GM19372 (cell line): ENCODE data around the gene DSE.
A peak's percentile ranks its signal among the peaks of the same experiment; 100 is the strongest.

ENCODE experiments used
- ATAC-seq: cut with Tn5 transposase; IDR thresholded peaks from one replicate; pipeline ENCODE4 v1.9.1; 2021; ENCODE audit warnings: mild to moderate bottlenecking, low read depth, moderate library complexity; ENCODE audit not compliant: unreplicated experiment

Gene DSE

DNA sequence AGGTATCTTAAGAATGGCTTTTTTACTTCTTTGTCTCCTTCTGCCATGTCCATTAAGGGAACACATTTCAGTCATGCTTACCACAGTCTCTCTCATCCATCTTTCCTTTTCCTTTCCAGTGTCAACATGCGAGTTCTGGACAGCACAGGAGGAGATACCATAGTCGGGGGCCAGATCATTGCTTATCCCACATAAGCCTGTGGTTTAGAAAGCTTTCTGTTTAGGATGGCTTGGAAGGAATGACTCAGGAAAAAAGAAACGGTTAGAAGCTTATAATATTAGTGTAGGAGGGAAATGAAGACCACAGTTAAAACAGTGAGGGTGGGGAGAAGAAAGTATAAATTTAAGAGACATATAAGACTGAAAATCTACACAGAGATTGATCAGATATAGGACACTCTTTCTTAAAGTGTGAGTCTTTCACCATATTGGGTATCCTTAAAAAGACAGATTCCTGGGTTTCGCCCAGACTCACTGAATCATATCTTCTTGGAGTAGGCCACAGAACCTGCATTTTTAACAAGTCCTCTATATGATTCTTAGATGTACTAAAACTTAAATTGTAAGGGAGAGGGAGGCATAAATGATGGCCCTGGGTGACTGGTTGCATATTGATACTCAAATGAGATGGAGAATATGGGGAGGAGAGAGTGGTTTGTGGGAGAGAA, 36.1 kb downstream of the DSE start:
- no peak for ATAC-seq

DNA sequence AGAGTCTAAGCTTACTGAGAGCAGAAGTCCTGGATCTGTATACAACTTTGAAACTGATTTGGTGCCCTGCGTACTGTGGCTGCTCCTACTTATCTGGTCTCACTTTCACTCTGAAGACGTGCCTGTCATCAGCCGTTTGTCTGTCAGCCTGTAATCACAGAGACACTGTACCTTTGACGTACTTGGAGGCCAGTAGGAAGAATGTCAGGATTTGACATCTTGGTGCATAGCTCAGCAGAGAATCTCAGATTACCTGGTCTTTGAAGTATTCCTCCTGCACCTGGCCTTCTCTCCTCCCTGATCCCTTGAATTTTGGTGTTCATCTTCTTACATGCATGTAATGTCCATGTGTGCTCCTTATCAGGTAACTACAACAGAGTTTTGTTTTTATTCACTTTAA, 37.7 kb downstream of the DSE start:
- ATAC-seq = no peak

DNA sequence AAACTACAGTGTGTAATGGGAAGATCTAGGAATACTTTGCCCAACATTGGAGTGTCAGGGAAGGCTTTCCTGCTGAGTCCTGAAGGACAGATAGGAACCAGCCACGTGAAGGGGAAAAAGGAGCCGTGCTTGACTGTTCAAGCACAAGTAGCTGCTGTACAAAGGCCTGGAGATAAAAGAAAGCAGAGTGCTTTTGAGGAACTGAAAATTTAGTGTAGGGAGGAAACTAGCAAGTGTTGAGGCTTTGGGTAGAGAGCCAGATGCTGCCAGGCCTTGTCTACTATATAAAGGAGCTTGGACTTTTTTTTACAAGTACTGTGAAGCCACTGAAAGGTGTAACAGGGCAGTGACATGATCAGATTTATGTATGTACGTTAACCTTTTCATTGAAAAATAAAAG, 39.0 kb downstream of the DSE start:
- peak; percentile 85 for ATAC-seq

DNA sequence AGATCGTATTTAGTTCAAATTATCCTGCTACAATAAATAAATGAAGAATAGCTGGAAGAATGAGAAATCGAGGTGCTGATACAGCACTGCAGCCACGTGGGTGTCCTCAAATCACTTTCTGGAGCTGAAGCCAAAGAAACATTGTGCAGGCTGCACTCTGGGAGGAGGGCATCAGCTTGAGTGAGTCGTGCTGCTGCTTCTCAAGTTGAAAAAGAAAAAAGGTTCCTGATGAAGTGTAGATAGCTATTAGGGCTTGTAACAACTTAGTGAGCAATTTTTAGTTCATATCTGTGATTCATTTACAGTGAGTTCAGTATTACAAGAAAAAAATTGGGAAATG, 40.5 kb downstream of the DSE start:
- no peak for ATAC-seq

DNA sequence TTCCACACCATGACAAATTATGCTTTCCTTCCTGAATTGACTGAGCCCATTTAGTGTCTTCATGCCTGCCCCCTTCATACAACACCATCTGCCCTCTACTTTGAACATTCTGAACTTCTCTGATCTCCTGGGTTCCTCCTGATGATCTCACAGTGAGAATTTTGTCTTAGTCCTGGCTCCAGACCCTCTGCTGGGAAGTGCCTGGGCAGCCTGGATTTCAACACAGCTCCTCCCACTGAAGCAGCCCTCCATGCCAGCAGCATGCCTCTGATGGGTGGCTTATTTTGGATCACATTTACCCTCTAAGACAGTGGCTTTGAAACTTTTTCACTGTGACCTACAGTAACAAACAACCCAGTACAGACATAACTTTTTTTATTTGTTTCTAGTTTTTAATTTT, 41.5 kb downstream of the DSE start:
- ATAC-seq = no peak

DNA sequence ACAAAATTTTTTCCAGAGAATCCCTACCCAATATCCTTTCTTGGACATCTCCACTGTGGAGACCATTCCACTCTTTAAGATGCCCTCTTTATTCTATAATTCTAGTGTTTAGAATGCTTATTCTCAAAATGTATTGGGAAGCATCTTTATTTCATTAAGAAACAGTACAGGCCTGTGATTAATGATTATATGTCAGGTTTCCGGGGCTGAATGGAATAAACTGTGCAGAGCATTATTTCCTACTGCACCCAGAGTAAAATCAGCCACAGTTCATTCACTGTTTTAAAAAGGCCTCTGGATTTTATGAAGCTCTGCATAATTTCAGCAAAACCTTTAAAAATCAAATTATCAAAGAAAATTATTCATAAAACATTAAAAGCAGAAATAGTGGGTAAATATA, 42.6 kb downstream of the DSE start:
- ATAC-seq = no peak

DNA sequence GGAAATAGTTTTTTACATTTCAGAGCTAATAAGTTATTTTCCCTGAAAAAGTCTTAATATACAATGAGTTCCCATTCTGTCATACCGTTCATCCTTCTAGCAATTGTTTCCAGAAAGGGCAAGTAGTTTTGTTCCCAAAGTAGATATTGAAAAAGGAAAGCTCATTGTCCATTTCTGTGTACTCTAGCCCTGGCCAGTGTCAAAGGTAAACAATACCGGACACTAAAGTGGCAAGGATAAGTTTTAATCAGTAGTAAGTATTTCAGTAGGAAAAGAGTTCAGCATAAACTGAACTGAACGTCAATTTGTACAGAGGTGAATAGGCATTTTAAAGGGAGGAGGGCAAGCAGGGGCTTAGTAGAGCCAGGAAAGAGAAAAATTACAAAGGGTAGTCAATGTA, 46.9 kb downstream of the DSE start:
- no peak for ATAC-seq

DNA sequence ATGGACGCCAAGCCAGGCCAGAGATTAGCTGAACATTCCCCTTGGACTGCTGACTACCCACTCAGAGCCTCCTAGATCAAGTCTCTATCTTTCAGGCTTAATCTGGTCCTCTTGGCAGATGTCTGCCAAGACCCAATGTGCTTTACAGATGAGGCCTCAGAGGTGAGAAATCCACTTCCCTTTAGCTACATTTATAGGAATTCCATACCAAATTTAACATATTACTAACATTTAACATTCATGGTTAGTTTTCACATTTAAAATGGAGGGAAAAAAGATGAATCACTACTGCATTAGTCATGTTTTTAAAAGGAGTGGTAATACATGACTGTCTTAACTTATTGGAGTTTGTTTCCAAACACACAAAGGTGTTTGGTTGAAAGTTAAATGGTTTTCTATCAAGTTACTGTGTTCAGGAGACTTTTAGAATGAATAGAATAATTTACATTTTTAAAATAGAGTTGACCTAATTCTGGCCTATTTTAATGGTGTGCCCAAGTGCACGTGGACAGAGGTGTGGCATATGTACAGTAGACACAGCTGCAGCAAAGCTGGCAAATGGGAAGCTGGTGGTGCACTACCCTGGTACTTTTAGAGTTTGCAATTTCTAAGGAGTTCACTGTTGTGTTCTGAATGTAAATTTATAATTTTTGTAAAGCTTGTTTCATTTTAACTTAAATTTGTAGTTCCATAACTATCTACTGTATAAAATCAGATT, 48.5 kb downstream of the DSE start:
- no peak for ATAC-seq

DNA sequence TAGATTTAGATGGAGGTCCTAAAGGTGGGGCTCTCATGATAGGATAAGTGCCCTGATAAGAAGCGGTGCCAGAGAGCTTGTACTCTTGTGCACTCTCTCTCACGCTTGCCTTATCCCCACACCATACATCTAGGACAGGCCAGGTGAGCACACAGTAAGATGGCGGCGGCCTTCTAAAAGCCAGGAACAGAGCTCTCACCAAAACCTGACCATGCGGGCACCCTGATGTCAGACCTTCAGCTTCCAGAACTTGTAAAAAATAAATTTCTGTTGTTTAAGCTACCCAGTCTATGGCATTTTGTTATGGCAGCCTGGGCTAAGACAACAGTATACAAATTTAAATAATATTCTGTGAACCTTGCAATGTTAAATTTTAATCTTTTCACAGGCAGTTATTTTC, 49.6 kb downstream of the DSE start:
- no peak for ATAC-seq

DNA sequence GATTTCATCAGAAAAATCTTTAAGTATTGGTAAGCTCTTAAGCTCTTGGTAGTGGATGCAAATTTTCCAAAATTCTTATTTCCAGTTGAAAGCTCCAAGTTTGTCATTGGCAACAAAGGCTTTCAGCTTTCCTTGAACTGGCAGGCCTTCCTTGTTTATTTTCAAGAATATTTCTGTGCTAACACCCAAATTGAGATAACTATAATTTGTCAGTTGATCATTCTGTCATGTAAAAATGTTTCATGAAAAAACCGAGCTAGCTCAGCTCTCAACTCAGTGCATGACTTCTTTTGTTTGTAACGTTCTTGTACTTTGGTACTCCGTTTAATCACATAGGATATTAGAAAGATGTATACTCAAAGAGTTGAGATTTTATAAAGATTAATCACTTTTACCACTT, 51.5 kb downstream of the DSE start:
- ATAC-seq = no peak

DNA sequence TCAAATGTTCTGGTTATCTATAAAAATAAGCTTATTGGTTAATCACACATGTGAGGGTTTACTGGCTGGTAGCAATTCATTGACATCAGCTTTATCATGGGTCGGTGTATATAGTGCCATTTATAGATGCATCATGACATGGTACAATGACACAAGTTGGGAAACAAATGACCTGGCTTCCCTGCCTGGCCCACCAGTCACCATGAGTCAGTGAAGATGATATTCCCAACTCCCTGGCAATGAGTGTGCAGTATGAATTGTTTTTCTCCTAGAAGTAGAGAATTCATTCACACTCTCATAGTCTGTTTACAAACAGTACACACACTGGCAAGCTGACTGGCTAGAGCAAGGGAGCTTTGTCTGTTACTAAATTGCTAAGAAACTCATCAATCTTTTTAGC, 53.3 kb downstream of the DSE start:
- ATAC-seq = no peak

DNA sequence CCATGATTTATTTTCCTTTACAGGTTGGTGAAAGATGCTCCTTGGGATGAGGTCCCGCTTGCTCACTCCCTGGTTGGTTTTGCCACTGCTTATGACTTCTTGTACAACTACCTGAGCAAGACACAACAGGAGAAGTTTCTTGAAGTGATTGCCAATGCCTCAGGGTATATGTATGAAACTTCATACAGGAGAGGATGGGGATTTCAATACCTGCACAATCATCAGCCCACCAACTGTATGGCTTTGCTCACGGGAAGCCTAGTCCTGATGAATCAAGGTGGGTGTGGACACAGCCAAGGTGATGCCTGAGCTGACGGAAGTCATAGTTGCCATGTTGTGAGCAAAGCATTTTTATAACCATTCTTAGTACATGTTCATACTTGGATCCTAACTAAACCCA, 55.8 kb downstream of the DSE start:
- ATAC-seq = no peak

DNA sequence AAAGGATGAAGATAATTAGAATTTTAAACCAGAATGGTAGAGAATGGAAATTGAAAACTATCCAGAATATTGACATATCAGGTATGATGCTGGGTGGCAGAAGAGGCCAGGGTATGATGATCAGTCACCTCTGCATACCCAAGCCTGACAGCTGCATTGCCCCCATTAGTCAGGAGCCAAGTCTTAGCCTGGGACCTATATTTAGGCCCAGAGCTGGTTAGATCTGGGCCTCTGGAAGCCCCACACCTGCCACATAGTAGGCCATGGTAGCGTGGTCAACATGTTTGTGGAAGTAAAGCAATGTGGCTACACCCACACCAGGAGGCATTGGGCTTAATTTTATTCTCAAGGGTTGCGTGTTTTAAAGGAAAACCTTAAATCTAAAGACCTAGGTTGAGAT, 58.4 kb downstream of the DSE start:
- no peak for ATAC-seq

DNA sequence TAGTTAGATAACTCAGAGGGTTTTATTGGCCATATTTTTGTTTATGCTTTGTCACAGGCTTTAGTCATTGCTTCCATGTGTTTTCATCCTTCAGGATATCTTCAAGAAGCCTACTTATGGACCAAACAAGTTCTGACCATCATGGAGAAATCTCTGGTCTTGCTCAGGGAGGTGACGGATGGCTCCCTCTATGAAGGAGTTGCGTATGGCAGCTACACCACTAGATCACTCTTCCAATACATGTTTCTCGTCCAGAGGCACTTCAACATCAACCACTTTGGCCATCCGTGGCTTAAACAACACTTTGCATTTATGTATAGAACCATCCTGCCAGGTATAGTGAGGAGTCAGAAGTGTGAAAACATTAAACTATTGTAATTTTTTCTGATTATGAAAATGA, 60.1 kb downstream of the DSE start:
- ATAC-seq = no peak

DNA sequence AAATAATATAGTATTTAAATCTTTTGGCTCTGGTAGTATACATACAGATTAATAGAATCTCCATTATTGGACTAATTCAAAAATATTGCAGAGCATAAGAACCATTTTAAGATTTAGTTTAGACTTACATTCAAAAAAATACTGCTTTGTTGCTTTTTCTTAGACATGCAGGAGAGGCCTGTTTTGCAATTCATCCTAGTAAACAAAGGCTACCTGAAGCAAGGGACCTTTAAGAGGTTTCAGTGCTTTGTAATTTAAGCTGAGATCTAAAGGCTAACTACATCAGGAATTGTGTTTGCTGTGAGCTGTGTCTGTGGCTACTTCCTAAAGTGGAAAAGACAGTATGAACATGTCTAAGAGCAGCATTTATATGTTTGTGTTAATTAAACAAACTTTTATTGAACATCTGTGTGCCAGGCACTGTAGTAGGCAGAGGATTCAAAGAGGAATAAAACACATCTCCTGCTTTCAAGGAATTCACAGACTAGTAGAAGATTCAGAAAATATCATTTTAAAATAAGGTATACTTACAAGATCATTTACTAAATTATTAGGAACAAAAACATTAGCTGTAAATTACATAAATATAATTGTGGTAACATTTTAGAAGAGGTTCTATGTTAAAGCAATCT, 61.3 kb downstream of the DSE start:
- ATAC-seq = no peak

DNA sequence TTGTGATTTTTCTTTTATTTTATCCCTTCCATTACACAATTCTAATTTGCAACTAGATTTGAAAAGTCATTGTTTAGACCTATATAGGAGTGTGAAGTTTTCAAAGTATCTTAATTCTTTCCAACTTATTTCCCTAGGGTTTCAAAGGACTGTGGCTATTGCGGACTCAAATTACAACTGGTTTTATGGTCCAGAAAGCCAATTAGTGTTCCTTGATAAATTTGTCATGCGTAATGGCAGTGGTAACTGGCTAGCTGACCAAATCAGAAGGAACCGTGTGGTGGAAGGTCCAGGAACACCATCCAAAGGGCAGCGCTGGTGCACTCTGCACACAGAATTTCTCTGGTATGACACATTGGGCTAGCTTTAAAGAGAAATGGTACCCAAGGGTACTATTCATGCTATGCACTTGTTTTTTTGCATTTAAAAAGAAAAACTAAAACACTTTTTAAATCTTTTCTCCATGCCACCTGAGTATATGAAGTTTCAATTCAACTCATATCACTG, 62.5 kb downstream of the DSE start:
- no peak for ATAC-seq

DNA sequence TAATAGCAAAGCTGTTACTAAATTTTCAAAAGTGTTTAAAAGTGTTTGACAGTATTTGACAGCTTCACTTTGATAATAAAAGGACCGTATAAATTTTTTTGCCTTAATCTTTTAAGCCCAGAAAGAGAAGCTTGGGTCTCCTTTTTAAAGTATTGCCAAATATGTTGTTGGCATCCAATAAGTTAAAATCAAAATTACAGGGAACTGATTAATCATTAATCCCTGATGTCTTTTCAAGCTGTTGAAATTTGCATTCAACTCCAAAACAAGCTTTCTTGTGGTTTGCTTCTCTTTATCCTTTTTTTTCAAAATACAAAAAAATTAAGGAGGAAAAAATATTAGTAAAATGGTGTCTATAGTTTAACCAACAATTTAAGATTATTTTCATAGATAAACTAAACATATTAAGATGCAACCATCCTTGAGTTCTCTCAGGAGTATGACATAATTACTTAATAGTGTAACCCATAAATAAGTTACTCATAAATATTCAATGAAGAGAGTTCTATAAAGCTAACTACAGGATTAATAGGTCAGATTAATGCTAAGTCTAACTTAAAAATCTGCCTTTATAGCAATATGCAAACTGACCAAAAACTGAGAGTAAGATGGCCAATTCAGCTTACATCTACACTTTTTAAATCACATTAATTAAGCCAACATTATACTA, 63.4 kb downstream of the DSE start:
- ATAC-seq = no peak

DNA sequence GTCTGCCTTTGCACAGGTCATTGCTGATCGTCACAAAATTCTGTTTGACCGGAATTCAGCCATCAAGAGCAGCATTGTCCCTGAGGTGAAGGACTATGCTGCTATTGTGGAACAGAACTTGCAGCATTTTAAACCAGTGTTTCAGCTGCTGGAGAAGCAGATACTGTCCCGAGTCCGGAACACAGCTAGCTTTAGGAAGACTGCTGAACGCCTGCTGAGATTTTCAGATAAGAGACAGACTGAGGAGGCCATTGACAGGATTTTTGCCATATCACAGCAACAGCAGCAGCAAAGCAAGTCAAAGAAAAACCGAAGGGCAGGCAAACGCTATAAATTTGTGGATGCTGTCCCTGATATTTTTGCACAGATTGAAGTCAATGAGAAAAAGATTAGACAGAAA, 65.8 kb downstream of the DSE start:
- no peak for ATAC-seq

DNA sequence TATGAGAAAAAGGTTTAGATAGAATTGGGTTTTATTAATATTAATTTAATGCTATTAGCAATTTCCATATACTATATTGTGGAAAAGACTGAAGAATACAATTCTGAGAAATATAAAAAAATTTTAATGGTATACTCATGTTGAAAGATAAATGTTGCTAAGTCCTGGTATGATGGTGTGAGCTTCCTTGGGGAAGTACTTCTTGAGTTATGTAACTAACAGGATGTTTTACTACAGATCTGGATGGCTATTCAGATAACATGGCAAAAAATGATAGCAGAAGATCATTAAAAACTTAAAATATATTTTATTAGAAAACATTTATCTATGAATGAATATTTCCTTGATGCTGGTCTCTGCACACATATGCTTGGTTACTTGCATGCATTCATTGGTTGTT, 66.9 kb downstream of the DSE start:
- no peak for ATAC-seq

DNA sequence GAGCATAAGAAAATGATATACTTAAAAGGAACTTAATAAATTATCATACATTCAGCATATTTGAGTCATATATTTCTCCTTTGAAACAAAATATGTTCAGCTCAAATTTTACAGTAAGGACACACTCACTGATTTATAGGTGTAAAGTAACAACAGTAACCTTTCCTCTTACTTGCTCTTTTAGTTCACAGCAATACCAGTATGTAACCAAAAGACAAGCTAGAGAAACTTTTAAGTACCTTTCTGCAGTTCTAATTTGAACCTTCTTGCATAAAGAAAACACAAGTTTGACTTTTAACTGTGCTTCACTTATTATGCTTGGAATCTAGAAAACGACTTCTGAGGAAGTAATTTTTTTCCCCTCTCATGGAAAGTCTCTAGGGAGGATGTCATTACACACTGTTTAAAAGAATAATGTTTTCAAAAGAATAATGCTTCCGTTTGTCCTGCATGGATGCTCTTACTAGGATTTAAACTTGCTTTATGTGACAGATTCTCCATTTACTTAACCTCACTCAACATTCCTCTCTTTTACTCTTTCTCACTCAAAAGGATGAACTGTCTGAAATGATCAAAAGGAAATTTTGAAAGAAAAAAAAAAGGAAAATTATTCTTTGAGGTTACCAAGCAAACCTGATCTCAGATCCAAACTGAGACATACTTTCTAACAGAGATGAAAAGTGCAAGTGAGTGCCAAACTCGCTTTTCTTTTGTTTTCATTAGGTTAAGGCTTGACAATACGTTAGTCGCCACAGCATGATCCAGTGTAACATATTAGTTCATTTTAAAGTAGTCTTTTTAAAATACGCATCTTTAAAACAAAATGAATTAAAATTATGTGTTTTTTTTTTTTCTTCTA, 68.1 kb downstream of the DSE start:
- no peak for ATAC-seq
